ENCODE data around the gene CIB4. TPM values are rescaled to one million over a fixed set of nuclear protein-coding genes. Genes with fewer than 3 reads are reported as not detected.

The CIB4 gene
- total and polyA plus RNA-seq, 9 of the 15 experiments (the other 6 are each of a cell fraction or from before 2014, with no cell fraction given), result not detected

DNA sequence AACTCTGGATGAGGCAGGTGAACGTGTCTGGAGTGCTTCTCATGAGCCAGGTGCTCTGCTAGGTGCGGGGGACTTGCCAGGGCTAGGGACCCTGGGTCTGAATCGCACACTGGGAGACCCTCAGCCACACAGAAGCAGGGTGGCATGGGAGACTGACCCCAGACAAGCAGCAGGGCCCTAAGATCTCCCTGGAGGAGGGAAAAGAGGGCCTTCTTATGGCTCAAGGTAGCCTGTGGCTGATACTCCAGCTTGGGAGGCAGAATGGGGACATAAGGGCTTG lies 12.8 kb upstream of the CIB4 start (continued):
- TF ChIP-seq, protein P1, sequence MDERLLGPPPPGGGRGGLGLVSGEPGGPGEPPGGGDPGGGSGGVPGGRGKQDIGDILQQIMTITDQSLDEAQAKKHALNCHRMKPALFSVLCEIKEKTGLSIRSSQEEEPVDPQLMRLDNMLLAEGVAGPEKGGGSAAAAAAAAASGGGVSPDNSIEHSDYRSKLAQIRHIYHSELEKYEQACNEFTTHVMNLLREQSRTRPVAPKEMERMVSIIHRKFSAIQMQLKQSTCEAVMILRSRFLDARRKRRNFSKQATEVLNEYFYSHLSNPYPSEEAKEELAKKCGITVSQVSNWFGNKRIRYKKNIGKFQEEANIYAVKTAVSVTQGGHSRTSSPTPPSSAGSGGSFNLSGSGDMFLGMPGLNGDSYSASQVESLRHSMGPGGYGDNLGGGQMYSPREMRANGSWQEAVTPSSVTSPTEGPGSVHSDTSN (CRISPR knock-in tag; IDR thresholded peaks at IDR 0.05; ENCODE audit: low read depth), result no peak
- TF ChIP-seq, protein P1 (tag; conservative IDR thresholded peaks at IDR 0.05; ENCODE audit: low read depth), result no peak
- no peak for TF ChIP-seq SNIP1 (IDR thresholded peaks at IDR 0.05; ENCODE audit: low read depth)
- no peak for TF ChIP-seq NCOA6 (IDR thresholded peaks at IDR 0.05)
- TF ChIP-seq ILK (tag; IDR thresholded peaks at IDR 0.05; ENCODE audit: borderline replicate concordance, low read depth), result no peak

DNA sequence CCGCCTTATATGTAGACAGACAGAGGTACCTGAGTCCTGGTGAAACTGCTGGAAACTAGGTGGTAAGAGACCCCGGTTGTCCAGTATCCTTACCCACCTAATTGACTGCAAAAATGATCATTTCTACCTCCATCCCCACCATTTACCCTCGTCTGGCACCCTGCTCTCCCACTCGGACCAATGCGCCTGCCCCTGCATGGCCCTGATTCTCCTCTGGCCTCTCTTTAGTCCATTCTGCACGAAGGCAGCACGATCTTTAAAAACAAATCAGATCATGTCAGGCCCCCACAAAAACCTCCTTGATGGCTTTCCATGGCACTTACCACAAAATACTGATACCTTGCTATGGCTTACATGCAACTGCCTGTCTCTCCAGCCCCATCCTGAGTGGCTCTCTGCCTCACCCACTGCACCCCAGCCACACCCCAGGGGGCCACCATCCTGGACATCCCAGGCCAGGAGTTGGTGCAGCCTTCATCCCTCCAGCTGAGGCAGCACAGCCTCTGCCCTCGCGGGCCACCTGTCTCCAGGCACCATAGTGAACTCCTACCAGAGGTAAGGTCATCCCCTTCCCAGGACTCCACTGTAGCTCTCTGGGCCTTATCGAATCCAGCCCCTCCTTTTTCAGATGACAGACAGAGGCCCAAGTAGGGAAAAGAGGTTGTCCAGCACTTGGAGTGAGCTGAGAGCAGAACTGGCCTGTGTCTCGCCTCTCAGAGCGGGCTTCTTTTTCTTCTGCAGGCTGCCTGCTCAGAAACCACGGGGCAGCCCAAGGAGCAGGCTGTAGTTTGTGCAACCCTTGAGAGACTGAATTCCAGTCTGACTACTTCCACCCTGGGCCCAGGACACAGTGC lies 12.3 kb upstream of the CIB4 start:
- intact Hi-C loops (cut with micrococcal nuclease), result no loop called here
- no TSS peak for BruUV-seq (replicated peaks)
- Histone ChIP-seq H3K36me3 (ENCODE audit: control insufficient read depth, insufficient read depth, low read length) (no peaks in the 10 kb centered on the region), H3K4me2 (ENCODE audit: insufficient read depth, low read length) (no peak overlapping the region), H3K9me3 (replicated peaks; ENCODE audit: control insufficient read depth, insufficient read depth, low read depth, low read length) (0 out of 2 replicates have a peak, but pooled peaks cover 2% of the 10 kb centered on the region), H3K9ac (ENCODE audit: insufficient read depth in 1 of 2, low read depth in 2 of 2, low read length in 2 of 2) (no peak overlapping the region), H4K20me1 (replicated peaks; ENCODE audit: control insufficient read depth, insufficient read depth, low read length) (no peaks in the 10 kb centered on the region), H3K27me3 (ENCODE audit: control insufficient read depth in 2 of 2, insufficient read depth in 2 of 2, low read length in 2 of 2) (peaks cover 26 to 65% of the 10 kb centered on the region in 2 experiments), H2AFZ (ENCODE audit: low read depth, low read length) (no peak overlapping the region), H3K79me2 (ENCODE audit: control insufficient read depth, insufficient read depth, low read length) (no peaks in the 10 kb centered on the region), H3K27ac (ENCODE audit: extremely low read depth, low read depth, low read length) (no peak overlapping the region), H3K9me1 (ENCODE audit: control insufficient read depth, insufficient read depth, low read length) (no peaks in the 10 kb centered on the region), H3K4me3 (no peak overlapping the region), H3K4me1 (replicated peaks in 1 of 2; ENCODE audit: control insufficient read depth in 2 of 2, insufficient read depth in 2 of 2, low read length in 2 of 2) (0 out of 5 replicates have a peak, but pooled peaks cover 0 to 3% of the 10 kb centered on the region in 2 experiments)
- in situ Hi-C loops (cut with MboI), result no loop called here
- ATAC-seq, result no peak
- DNase-seq (ENCODE audit: extremely low read depth in 1 of 4, low spot score in 3 of 4), result no peak
- ChIA-PET POLR2A (interaction anchor here (1.0 kb wide), 1 partner anchor 12 kb away, joined by 3 read pairs; the partner anchor contains the start of gene CIB4), CTCF (ENCODE audit: low intra/inter-chr PET ratio) (no interaction called here)
- TF ChIP-seq ZNF77 (CRISPR knock-in tag; IDR thresholded peaks at IDR 0.05), result no peak
- no peak for TF ChIP-seq ZNF133 (CRISPR knock-in tag; IDR thresholded peaks at IDR 0.05)
- FAIRE-seq, result no peak
- 6% methylated on average over 13 of the region's 13 CpGs for WGBS (ENCODE audit: insufficient coverage, low coverage, missing lambda C conversion rate)
